Glomerular visceral epithelial cell (primary cell): Measurements from ENCODE around the gene IFT172.
"Not testable (repeated sequence)": the region's sequence is repeated elsewhere in the genome, so short reads cannot be mapped to it uniquely, and the experiment has no call there.

ENCODE experiments used
- DNase-seq: peaks from one replicate; pipeline ENCODE4 v3.0.0-alpha.2; 2016; ENCODE audit errors: extremely low spot score

IFT172 gene

GRCh38 chr2:27428213-27428977, 61.1 kb downstream of the IFT172 start, which contains the start of gene NRBP1:
Gene NRBP1, plus strand, starts transcription at chr2:27428631. Its CDS starts 4,643 bp downstream, at chr2:27433274.
- DNase-seq: peak; percentile 86

DNA sequence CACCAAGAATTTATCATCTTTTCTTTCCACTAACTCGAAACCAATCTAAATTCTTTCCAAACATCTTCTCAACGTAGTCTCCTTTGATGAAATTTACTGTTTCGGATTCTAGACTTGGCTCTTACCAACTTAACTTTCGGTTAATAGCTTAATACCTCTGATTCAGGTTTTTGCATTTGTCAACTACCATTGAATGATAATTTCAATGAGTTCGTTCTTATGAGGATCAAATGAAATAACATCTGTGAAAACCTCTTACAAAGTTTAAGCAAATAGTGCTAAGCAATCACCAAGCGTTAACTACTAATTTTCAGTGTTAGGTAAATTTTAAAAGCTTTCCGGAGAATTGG, 61.7 kb downstream of the IFT172 start:
- DNase-seq: no peak

DNA sequence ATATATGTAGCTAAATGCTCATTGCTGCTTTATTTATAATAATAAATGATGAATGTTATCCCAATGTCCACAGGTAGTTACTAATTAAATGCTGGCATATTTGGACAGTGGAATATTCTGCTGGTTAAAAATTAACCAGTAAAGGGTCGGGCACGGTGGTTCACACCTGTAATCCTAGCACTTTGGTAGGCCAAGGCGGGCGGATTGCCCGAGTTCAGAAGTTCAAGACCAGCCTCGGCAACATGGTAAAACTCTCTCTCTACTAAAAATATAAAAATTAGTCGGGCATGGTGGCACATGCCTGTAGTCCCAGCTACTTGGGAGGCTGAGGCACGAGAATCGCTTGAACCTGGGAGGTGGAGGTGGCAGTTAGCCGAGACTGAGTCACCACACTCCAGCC, 64.5 kb downstream of the IFT172 start:
- DNase-seq: not testable (repeated sequence)

GRCh38 chr2:27422958-27423357, 66.6 kb downstream of the IFT172 start:
- no peak for DNase-seq

GRCh38 chr2:27421660-27422250, 67.8 kb downstream of the IFT172 start:
- DNase-seq: no peak

GRCh38 chr2:27420996-27421395, 68.5 kb downstream of the IFT172 start:
- DNase-seq: no peak

- no peak for DNase-seq
These were observed 73.4 kb downstream of the IFT172 start for GRCh38 chr2:27416151-27416550.

GRCh38 chr2:27412419-27413152, 77.0 kb downstream of the IFT172 start:
- DNase-seq: no peak

DNA sequence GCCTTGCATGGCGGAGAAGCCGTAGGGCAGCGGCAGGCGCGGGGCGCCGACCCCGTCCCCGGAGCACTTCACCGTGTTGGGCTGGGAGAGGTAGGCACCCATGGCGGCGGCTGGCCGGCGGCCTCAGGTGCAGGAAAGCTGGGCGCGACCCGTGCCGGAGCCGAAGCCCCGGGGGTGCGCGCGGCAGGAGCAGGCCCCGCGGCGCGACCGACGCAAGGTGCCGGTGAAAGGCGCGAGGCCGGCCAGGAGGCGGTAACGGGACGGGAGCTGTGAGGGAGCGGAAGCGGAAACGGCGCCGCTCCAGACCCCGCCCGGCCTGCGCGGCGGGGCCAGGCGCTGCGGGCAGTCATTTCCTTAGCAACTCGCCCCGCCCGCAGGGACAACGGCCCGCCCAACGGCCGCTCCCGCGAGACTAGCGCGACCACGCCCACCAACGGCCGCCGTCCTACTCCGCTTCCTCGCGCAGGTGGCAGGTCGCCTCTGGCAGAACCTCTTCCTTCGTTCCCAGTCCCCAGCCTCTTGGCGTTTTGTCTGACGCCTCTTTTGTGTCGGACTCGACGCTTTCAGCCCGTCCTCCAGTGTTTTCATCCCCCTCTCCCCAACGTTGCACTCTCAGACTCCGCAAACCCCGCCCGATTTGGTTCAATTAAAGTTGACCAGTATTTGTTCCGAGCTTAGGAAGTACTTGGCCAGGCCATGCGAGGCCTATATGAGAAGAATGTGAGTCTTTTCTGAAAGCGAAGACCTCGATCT, 80.0 kb downstream of the IFT172 start, which contains the start of gene PPM1G:
Gene PPM1G (minus strand): TSS at position 271 of the 753 bp plus-strand sequence. CDS start 169 bp downstream, at position 102.
- peak; percentile 91 for DNase-seq

DNA sequence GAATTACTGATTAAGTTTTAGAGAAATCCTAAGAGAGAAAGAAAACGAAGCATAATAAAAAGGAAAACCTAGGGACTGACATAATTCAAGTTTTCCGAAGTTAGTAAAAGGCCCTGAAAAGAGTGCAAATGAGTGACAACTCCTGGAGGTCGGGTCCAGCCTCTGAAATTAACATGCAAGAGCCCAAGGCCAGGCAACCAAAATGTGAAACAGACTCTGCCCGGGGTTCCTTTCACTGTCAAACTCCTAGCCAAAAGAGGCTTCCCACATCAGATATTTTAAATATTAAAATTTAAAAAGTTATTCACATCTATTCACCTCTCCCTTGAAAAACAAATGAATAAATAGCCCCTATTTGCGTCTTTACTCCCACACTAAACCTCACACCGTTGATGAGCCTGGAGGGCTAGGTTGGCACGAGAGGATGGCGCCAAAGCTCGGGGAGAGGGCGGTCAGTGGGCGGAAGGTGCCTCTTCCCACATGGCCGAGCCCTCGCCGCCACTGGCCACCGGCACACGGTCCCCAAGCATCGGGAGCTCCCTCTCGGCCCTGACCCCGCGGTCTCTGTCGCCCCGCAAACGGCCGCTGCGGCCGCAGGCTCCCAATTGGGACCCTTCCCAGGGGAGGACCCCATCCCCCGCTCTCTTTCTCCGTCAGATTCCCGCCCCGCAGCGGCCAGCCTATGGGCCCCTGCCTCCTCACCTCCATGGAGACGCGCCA, 80.8 kb downstream of the IFT172 start:
- DNase-seq: peak; percentile 24

DNA sequence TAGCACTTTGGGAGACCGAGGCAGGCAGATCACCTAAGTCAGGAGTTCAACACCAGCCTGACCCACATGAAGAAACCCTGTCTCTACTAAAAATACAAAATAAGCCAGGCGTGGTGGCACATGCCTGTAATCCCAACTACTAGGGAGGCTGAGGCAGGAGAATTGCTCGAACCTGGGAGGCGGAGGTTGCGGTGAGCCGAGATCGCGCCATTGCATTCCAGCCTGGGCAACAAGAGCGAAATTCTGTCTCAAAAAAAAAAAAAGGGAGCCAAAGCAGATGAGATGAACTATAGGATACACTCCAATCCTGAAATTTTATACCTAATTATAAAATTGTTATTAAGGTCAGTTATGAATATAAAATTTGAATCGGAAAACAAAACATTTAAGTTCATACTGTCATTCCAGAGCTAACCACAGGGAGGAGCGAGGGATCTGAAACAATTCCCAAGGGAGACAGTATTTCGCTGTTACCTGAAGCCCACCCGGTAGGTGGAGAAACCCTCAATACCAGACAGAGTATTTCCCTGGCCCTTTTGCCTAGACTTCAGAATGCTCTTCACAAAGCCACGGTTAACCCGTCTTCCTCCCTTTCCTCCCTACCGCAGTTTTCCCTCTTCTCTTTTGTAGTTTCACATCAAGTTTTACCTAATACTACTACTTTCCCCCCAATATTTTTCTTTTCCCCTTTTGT, 81.6 kb downstream of the IFT172 start:
- peak; percentile 53 for DNase-seq

DNA sequence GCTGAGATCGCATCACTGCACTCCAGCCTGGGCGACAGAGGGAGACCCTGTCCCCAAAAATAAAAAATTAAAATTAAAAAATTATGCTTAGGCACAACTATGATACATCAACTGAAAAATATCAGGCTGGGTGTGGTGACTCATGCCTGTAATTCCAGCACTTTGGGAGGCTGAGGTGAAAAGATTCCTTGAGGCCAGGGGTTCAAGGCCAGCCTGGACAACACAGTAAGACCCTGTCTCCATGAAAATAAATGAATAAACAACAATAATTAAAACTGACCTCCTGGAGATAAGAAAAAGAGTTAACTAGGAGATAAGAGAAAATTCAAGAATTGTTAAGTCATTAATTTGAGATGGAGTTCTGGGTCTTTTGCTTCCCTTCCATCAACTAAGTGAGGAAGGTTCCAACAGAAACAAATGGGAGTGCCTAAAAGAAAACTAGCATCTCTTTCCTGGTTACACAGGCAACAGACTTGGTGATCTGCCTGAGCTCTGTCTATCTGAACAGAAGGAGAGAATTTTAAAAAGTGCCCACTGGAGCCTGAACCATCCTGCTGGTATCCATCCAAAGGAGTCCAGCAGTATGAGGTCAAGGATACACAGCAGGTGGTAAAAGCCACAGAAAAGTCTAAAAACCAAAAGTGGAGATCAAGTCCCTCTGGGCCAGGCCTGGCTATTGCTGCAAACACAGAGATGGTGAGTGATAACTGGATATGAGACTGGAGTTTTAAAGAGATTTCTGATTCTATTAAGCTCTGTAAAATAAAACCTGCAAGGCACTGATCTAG, 89.0 kb downstream of the IFT172 start:
- DNase-seq: no peak

DNA sequence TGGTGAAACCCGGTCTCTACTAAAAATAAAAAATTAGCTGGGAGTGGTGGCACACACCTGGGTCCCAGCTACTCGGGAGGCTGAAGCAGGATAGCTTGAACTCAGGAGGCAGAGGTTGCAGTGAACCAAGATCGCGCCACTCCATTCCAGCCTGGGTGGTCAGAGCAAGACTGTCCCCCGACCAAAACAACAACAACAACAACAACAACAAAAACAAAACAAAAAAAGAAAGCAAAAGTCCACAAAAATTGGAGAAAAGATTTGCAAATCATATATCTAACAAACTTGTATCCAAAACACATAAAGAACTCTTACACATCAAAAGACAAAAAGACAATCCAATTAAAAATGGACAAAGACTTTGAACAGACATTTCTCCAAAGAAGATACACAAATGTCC, 90.6 kb downstream of the IFT172 start:
- no peak for DNase-seq
